Endothelial cell of umbilical vein (primary cell): Measurements from ENCODE around the gene MRPS35.

Source experiments
- JUN ChIP-seq: IDR thresholded peaks from 2 replicates; pipeline ENCODE4 v1.6.1; 2011; ENCODE audit warnings: borderline replicate concordance, low read depth; ENCODE audit not compliant: insufficient read length, insufficient read depth
- POLR2A ChIP-seq: IDR thresholded peaks from 2 replicates; pipeline ENCODE4 v1.6.1; 2012; ENCODE audit warnings: low read depth, mild to moderate bottlenecking, control low read depth, low read length
- POLR2AphosphoS5 ChIP-seq: IDR thresholded peaks from 2 replicates; pipeline ENCODE4 v1.6.1; 2012; ENCODE audit warnings: low read depth, mild to moderate bottlenecking, control low read depth, low read length, moderate library complexity; ENCODE audit not compliant: insufficient read depth
- TF ChIP-seq, protein P1 (sequence below): IDR thresholded peaks from 2 replicates; pipeline ENCODE4 v1.6.1; 2011; ENCODE audit not compliant: insufficient read depth, insufficient read length
- TF ChIP-seq, protein P2 (sequence below), 2 donors: IDR thresholded peaks; 1 replicate in 1 of 2; 2 replicates in 1 of 2; pipeline ENCODE4 v1.5.1; 2011; ENCODE audit warnings: low read length in 2 of 2, mild to moderate bottlenecking in 2 of 2, moderate library complexity in 2 of 2, control low read depth in 1 of 2, inconsistent platforms in 1 of 2, low read depth in 1 of 2; ENCODE audit not compliant: insufficient read depth in 1 of 2; ENCODE audit errors: extremely low read depth in 1 of 2

DNA sequence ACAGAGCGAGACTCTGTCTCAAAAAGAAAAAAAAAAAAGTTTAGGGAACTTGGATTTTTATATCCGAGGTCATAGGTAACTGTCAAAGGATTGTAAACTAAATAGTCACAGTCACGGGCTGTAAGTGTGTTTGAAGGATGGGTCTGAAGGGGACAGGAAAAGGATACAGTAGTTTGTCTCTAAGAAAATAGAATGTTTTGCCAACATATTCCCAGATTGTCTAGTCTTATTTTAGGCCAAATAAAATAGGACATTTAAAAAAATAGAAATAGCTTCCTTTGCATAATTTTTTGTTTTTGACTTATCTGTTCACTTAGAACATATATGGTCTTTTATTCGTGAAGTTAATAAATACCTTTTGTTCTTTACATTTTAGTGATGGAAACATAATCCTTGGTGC is 38.6 kb upstream of the MRPS35 start:
- TF ChIP-seq, protein P1, sequence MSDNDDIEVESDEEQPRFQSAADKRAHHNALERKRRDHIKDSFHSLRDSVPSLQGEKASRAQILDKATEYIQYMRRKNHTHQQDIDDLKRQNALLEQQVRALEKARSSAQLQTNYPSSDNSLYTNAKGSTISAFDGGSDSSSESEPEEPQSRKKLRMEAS = no peak
- TF ChIP-seq POLR2AphosphoS5 = no peak
- no peak for TF ChIP-seq POLR2A
- TF ChIP-seq, protein P2, sequence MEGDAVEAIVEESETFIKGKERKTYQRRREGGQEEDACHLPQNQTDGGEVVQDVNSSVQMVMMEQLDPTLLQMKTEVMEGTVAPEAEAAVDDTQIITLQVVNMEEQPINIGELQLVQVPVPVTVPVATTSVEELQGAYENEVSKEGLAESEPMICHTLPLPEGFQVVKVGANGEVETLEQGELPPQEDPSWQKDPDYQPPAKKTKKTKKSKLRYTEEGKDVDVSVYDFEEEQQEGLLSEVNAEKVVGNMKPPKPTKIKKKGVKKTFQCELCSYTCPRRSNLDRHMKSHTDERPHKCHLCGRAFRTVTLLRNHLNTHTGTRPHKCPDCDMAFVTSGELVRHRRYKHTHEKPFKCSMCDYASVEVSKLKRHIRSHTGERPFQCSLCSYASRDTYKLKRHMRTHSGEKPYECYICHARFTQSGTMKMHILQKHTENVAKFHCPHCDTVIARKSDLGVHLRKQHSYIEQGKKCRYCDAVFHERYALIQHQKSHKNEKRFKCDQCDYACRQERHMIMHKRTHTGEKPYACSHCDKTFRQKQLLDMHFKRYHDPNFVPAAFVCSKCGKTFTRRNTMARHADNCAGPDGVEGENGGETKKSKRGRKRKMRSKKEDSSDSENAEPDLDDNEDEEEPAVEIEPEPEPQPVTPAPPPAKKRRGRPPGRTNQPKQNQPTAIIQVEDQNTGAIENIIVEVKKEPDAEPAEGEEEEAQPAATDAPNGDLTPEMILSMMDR (IDR thresholded peaks at IDR 0.05; ENCODE audit: extremely low read depth in 1 of 2, insufficient read depth in 1 of 2, low read depth in 1 of 2, low read length in 2 of 2) = no peak
- no peak for TF ChIP-seq JUN
